Forelimb muscle (tissue), 1 donor: ENCODE results near the gene PTPRK. TPM values are rescaled to one million over a fixed set of nuclear protein-coding genes. Genes with fewer than 3 reads are reported as not detected.

ENCODE experiments used
- DNase-seq: peaks from one replicate; pipeline ENCODE4 v3.0.0-alpha.2; 2013; ENCODE audit warnings: low read depth
- polyA plus RNA-seq: library from polyadenylated mRNA; unstranded; fragments of 120-200 nt; gene quantifications from one replicate; pipeline ENCODE4 v1.2.1, GENCODE V29; 2013; ENCODE audit not compliant: insufficient read length

Gene PTPRK
- polyA plus RNA-seq, 1 donor = 15.6 TPM

- DNase-seq = no peak
Measured at GRCh38 chr6:128284128-128284527, 236.3 kb downstream of the PTPRK start.

GRCh38 chr6:128282961-128283360 lies 237.4 kb downstream of the PTPRK start:
- no peak for DNase-seq

- DNase-seq = no peak
Measured at GRCh38 chr6:128280960-128281359, 239.4 kb downstream of the PTPRK start.

- no peak for DNase-seq
Measured at GRCh38 chr6:128280066-128280465, 240.3 kb downstream of the PTPRK start.

- no peak for DNase-seq
Measured at GRCh38 chr6:128278836-128279235, 241.6 kb downstream of the PTPRK start.

GRCh38 chr6:128277379-128277778 lies 243.0 kb downstream of the PTPRK start:
- no peak for DNase-seq

GRCh38 chr6:128276311-128276710 lies 244.1 kb downstream of the PTPRK start:
- no peak for DNase-seq

- DNase-seq = no peak
Measured at GRCh38 chr6:128275681-128276080, 244.7 kb downstream of the PTPRK start.

GRCh38 chr6:128275030-128275429 lies 245.4 kb downstream of the PTPRK start:
- DNase-seq = no peak

GRCh38 chr6:128271527-128271926 lies 248.9 kb downstream of the PTPRK start:
- DNase-seq = no peak

GRCh38 chr6:128271011-128271410 lies 249.4 kb downstream of the PTPRK start:
- no peak for DNase-seq

GRCh38 chr6:128266946-128267345 lies 253.5 kb downstream of the PTPRK start:
- no peak for DNase-seq

- no peak for DNase-seq
Measured at GRCh38 chr6:128265706-128266105, 254.7 kb downstream of the PTPRK start.

GRCh38 chr6:128259730-128260685 lies 260.4 kb downstream of the PTPRK start:
- DNase-seq = no peak

- DNase-seq = no peak
Measured at GRCh38 chr6:128259029-128259724, 261.2 kb downstream of the PTPRK start.

GRCh38 chr6:128256095-128256494 lies 264.3 kb downstream of the PTPRK start:
- no peak for DNase-seq

GRCh38 chr6:128252341-128253176 lies 267.8 kb downstream of the PTPRK start:
- no peak for DNase-seq

GRCh38 chr6:128251445-128252340 lies 268.7 kb downstream of the PTPRK start:
- no peak for DNase-seq

GRCh38 chr6:128250370-128251070 lies 269.9 kb downstream of the PTPRK start:
- no peak for DNase-seq

- DNase-seq = no peak
Measured at GRCh38 chr6:128249429-128249828, 271.0 kb downstream of the PTPRK start.
